GM12801 (cell line): ENCODE measurements around the gene ISM2.

Experiments used
- CTCF ChIP-seq: IDR thresholded peaks from one replicate; pipeline ENCODE4 v1.5.1; 2011; ENCODE audit warnings: control low read depth; ENCODE audit not compliant: insufficient read length; ENCODE audit errors: extremely low read depth

ISM2 gene

GRCh38 chr14:77473921-77474320, 24.7 kb downstream of the ISM2 start:
- TF ChIP-seq CTCF = no peak

- no peak for TF ChIP-seq CTCF
Measured at GRCh38 chr14:77470224-77470870, 28.3 kb downstream of the ISM2 start.

GRCh38 chr14:77469539-77469938, 29.1 kb downstream of the ISM2 start:
- no peak for TF ChIP-seq CTCF

GRCh38 chr14:77469067-77469505, 29.5 kb downstream of the ISM2 start:
- no peak for TF ChIP-seq CTCF

- no peak for TF ChIP-seq CTCF
Measured at GRCh38 chr14:77467801-77468200, 30.8 kb downstream of the ISM2 start.

GRCh38 chr14:77459072-77459723, 39.4 kb downstream of the ISM2 start:
- TF ChIP-seq CTCF = no peak

- no peak for TF ChIP-seq CTCF
Measured at GRCh38 chr14:77458249-77458950, 40.2 kb downstream of the ISM2 start.
